Activated CD4-positive, alpha-beta T cell treated with anti-CD3 and anti-CD28 coated beads, Interleukin-10, Interleukin-2, amounts not matched to agents 100 ng/mL and 50 ng/mL, durations not matched to agents 16 hours and 8 hours (primary cell): ENCODE measurements around the gene BCL2.

Source experiments
- DNase-seq: peaks from one replicate; pipeline ENCODE4 v3.0.0-alpha.2; 2020

Gene BCL2

DNA sequence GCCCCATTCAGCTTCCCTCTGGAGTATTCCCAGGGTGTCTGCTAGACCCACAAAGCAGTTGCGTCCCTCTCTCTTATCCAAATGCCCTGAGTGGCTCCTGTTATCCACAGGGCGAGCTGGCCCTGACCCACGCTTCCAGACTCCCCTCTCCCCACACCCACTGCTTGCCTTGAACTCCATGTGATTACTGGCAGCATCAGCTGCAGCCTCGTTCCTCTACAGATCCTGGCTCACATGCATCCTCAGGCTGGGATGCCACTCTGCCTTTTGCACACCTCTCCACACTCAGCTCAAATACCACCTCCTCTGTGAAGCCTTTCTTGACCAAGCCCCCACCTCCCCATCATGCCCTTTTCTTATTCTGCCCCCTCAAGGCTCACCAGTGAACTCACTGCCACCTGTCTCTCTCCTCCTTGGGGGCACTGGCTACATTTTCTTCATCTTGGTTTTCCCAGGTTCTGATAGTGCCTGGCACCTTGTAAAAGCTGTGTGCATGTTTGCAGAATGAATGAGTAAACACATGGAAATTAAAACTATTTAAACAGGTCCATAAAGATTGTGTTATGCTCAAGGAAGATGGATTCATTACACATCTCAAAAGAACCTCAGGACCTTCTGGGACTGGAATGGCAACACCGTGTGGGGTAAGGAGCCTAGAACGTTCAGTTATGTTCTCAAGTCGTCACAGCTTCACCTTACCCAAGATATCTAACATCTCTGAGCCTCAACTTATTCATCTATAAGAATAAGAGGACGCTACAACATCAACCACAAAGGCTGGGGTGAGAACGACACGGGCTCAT is 165.0 kb downstream of the BCL2 start:
- no peak for DNase-seq

- peak; percentile 85 for DNase-seq
Observed at GRCh38 chr18:63152791-63153190, 166.8 kb downstream of the BCL2 start.

GRCh38 chr18:63152096-63152495 is 167.5 kb downstream of the BCL2 start:
- DNase-seq, result peak; percentile 35

GRCh38 chr18:63151539-63151938 is 168.0 kb downstream of the BCL2 start:
- DNase-seq, result no peak

DNA sequence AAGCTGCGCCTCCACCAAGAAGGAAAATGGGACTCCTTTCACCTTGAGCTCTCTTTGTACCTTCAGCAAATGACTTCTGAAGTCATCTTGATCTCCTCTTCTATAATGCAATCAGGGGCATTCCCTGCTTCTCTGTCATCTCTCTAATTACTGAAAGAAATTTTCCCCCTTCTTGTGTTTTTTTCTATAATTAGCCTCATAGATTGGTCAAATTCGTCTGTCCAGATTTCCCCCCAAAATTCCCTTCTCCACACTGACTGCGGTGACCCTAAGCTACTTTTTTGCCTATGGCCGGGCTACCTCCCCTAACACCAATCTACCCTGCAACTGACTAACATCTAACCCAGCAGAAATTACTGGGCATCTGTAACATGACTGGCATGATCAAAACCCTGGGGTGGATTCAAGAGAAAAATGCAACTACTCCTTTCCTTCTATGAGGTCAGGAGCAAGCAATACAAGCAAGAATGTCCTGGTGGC is 168.6 kb downstream of the BCL2 start:
- peak; percentile 46 for DNase-seq

DNA sequence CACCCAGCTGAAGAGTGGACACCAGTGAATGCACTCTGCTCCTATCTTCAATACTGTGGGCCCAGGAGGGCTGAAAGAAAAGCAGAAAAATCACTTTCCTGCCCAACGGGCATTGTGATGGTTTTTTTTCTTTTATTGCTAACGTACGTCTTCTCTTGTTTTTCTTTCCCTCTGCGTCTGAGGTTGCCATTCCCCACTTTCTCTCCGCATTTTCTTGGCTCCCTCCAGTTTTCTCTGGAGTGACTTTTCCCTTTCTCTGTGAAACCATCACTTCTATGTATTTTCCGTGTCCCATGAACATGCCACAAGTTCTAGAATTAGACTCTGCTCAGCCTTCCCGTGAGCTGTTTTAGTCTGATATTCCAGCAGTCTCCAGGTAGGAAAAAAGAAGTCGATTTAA is 169.2 kb downstream of the BCL2 start:
- no peak for DNase-seq

DNA sequence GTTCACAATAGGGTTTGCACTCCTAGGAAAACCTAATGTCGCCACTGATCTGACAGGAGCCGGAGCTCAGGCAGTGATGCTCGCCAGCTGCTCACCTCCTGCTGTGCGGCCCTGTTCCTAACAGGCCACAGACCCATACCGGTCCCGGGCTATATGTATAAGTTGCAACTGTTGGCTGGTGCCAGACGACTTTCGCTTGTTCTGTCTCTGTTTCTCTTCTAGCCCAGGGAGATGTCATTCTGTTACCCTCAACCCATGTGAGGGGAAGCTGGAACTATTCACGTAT is 170.3 kb downstream of the BCL2 start:
- no peak for DNase-seq

GRCh38 chr18:63148449-63149301 is 170.9 kb downstream of the BCL2 start:
- DNase-seq, result no peak

- no peak for DNase-seq
Observed at GRCh38 chr18:63147973-63148372, 171.6 kb downstream of the BCL2 start.

- no peak for DNase-seq
Observed at GRCh38 chr18:63146828-63147409, 172.7 kb downstream of the BCL2 start.

DNA sequence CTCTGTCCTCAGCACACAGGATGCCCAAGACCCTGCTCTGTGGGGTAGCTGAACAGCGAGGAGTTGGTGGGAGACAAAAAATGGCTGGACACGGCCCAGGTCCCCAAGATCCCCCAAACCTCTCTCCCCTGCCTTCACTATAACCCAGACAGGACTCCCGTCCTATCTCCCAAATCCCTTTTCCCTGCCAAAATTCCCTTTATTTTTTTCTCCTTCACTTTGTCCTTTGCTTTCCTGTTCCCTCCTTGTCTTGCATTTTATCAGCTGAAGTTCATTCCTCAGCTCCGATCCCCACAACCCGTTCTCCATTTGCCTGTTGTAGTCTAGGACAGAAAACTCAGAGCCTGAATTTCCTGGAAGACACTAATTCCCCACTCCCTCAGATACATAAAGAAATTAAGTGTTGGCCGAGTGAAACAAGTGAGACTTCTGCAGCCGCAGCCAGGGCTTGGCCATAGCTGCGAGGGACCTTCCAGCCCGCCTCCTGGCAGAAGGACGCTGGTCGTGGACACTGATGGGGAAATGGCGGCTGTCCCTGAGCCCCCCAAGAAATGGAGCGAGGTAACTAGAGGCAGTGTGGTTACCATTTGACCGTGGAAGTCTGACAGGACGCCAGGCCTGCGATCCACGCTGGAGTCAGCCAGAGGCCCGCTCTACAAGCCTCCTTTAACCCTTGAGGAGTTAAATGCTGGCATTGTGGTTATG is 173.6 kb downstream of the BCL2 start:
- DNase-seq, result no peak

DNA sequence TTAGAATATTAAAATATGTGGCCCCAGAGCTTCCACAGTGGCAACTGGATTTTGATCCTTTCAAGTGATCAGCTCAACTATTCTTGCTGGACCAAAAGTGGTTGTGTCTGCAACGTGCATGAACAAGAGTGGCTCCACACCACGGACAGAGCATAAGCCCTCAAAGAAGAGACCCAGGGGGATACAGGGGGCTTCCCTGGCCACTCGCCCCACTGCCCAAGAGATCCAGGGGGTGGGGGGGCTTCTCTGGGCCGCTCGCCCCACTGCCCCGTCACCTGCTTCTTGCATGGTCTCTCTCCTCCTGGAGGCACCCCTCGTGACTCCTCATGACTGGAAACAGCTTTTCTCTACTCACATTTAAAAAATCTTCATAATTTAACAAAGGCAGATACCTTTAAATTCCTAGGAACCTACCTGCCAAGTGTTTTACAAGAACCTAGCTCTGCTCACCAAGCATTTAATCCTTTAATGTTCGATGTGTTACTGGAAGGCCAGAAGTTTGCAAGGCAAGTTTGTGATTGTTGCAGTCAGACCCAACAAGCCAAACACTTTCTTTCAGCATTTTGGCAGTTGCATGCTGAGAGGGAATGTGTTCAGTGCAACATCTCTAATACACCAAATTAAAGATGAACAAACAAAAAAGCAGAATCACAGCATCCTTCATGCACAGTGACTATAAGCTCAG is 174.3 kb downstream of the BCL2 start:
- DNase-seq, result no peak

GRCh38 chr18:63144748-63145147 is 174.8 kb downstream of the BCL2 start:
- no peak for DNase-seq

GRCh38 chr18:63143330-63143771 is 176.2 kb downstream of the BCL2 start:
- no peak for DNase-seq

DNA sequence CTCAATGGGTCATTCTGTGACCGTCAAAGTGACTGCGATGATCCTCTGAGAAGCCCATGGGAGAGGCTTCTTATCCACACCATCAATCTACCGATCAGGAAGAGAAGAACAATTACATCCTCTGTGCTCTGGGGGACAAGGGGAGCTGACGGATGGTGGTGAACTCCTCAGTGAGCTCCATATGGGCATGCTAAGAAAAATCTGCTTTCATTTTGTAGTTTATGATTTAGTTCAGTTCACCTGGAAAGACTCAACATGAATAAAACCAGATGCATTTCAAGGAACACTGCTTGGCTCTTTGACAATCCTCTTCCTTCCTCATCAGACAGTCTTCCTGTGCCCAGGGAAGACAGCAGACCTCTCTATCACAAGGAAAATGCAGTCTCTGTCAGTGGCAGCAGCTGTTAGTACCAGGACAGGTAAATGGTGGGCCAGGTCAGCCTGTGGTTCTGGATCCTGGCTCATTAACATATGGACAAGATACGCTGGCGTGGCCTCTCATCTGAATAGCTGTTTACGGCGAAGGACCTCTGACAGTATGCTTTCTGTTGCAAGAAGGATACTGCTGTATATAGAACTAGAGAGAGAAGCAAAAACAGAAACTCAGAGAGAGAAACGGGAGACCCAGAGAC is 176.9 kb downstream of the BCL2 start:
- no peak for DNase-seq

GRCh38 chr18:63141778-63142176 is 177.8 kb downstream of the BCL2 start:
- DNase-seq, result no peak

- no peak for DNase-seq
Observed at GRCh38 chr18:63140997-63141777, 178.4 kb downstream of the BCL2 start.

DNA sequence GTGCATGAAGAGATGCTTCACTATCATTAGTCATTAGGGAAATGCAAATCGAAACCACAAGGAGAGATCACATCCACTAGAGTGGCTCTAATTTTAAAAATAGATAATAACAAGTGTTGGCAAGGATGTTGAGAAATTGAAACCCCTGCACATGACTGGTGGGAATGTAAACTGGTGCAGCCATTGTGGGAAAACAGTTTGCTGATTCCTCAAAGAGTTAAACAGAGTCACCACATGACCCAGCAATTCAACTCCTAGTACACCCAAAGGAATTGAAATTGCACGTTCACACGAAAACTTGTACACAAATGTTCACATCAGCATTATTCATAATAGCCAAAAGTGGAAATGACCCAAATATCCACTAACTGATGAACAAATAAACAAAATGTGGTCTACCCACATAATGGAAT is 179.5 kb downstream of the BCL2 start:
- no peak for DNase-seq

DNA sequence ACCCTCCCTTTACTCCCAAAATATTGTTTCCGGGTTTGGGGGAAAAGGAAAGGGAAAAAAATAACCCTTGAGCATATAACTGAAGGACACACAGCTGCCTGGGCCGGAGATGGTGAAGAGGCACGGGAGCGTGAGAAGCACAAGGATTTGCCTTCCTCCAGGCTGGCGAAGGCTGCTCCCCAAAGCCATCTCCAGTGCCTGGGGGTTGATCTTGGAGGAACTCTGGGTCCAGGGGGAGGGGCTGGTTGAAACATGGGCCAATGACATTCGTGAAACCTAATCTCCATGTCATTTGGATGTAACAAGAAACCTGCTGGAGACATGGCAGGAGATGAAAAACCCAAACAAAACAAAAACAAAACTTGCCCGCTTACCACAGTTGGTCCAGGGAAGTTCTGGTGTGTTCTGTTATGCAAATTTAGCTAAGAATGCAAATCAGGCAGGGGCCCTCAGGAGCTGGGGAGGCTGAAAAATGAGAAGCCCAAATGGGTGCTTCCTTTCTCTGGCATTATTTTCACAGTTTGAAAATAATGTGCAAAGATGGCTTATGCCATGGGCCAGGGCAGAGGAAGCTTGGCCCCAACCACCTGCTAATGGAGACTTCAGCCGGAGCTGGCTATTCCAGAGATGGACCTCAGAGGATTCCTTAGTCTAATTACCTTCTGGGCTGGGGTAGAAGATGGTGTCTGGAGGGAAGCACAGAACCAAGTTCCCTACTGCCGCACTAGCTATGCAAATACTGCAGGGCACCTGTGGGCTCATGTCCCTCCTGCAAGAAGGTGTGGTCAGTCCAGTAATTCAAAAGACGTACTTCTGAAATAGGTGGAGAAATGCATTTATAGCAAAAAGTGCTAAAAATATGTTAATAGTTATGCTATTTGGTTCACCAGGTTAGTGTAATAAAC is 180.9 kb downstream of the BCL2 start:
- DNase-seq, result peak; percentile 38

DNA sequence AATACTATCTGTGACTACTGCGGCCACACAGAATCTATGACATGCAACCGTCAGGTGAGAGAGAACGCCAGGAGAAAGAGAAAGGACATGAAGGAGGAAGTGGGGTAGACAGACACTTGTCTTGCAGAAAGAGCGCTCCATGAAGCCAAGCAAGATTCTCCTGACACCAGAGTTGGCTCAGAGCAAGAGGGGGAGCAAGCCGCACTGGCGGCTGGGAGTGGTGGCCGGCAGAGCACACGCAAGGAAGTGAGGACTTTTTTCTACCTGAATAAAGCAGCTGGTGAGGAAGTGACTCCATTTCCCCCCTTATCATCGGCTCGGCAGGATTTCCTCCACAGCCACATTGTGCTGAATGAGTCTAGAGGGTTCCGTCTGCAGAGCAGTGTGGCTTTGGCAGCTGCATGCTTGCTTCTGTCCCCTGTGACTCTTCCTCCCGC is 181.6 kb downstream of the BCL2 start:
- DNase-seq, result peak; percentile 76
